SK-N-SH (cell line): Measurements from ENCODE around the gene APOL2. TPM values are rescaled to one million over a fixed set of nuclear protein-coding genes. Genes with fewer than 3 reads are reported as not detected.

ENCODE experiments used
- CTCF ChIA-PET: fragments of 300-600, 350-600 bp; formaldehyde crosslinking; extraction: SDS; loops from one replicate; lab custom pipeline; 2021; lab: Yijun Ruan, JAX
- POLR2A ChIA-PET: fragments of 350-600 bp; sonication (Branson Sonifier 250); formaldehyde crosslinking; extraction: SDS; loops from one replicate; lab custom pipeline; 2020; ENCODE audit warnings: antibody characterized with exemption, inconsistent platforms; lab: Yijun Ruan, JAX
- DNase-seq: peaks from one replicate; pipeline ENCODE4 v3.0.0; 2012
- H2AFZ ChIP-seq: fragments of 200-600 bp; sonication (generic); 2 replicates; pipeline ENCODE4 v1.8.1; 2016; ENCODE audit warnings: antibody characterized with exemption, mild to moderate bottlenecking, low read depth
- H3F3A ChIP-seq: fragments of 200-600 bp; sonication (generic); replicated peaks from 2 replicates; pipeline ENCODE3; 2016; ENCODE audit warnings: antibody characterized with exemption, mild to moderate bottlenecking; ENCODE audit not compliant: insufficient read depth
- H3K27ac ChIP-seq, 2 experiments: fragments of 200-500 bp in 1 of 2; fragments of 200-600 bp in 1 of 2; sonication (Bioruptor generic) in 1 of 2; sonication (generic), shearing (Covaris generic) in 1 of 2; 2 replicates each; pipeline versions ENCODE4 v1.5.1 to v1.6.1; 2014 to 2016; ENCODE audit warnings: low read depth in 2 of 2, inconsistent platforms in 1 of 2, low read length in 1 of 2, mild to moderate bottlenecking in 1 of 2, mixed read lengths in 1 of 2
- H3K27me3 ChIP-seq: fragments of 200-600 bp; sonication (generic), shearing (Covaris generic); 2 replicates; pipeline ENCODE4 v1.6.1; 2016; ENCODE audit warnings: mixed run types; ENCODE audit not compliant: insufficient read depth
- H3K36me3 ChIP-seq, 2 experiments: fragments of 200-500 bp in 1 of 2; fragments of 200-600 bp in 1 of 2; sonication (Bioruptor generic) in 1 of 2; sonication (generic) in 1 of 2; replicated peaks in 1 of 2; 2 replicates each; pipeline versions ENCODE3 to v1.5.1; 2014 to 2016; ENCODE audit warnings: low read length in 1 of 2, mild to moderate bottlenecking in 1 of 2; ENCODE audit not compliant: insufficient read depth in 2 of 2, control insufficient read depth in 1 of 2
- H3K4me1 ChIP-seq, 2 experiments: fragments of 200-500 bp in 1 of 2; fragments of 200-600 bp in 1 of 2; sonication (Bioruptor generic) in 1 of 2; sonication (generic), shearing (Covaris generic) in 1 of 2; 2 replicates each; pipeline versions ENCODE4 v1.5.1 to v1.6.1; 2014 to 2016; ENCODE audit warnings: low read depth in 1 of 2, low read length in 1 of 2, mixed run types in 1 of 2; ENCODE audit not compliant: insufficient read depth in 2 of 2, control insufficient read depth in 1 of 2
- H3K4me2 ChIP-seq: fragments of 200-600 bp; sonication (generic), shearing (Covaris generic); 2 replicates; pipeline ENCODE4 v1.6.1; 2017; ENCODE audit warnings: mixed run types
- H3K4me3 ChIP-seq, 2 experiments: fragments of 200-500 bp in 1 of 2; fragments of 200-600 bp in 1 of 2; sonication (Bioruptor generic) in 1 of 2; sonication (generic), shearing (Covaris generic) in 1 of 2; 2 replicates each; pipeline versions ENCODE4 v1.5.1 to v1.8.1; 2014 to 2016; ENCODE audit warnings: low read depth in 2 of 2, inconsistent platforms in 1 of 2, low read length in 1 of 2, mild to moderate bottlenecking in 1 of 2, mixed read lengths in 1 of 2, moderate library complexity in 1 of 2
- H3K79me2 ChIP-seq: fragments of 200-600 bp; sonication (generic); 2 replicates; pipeline ENCODE4 v1.8.1; 2017; ENCODE audit warnings: mild to moderate bottlenecking; ENCODE audit not compliant: insufficient read depth
- H3K9ac ChIP-seq: fragments of 200-600 bp; sonication (generic); 2 replicates; pipeline ENCODE4 v1.6.1; 2017; ENCODE audit warnings: mixed run types
- H3K9me2 ChIP-seq: fragments of 200-600 bp; sonication (generic); 2 replicates; pipeline ENCODE4 v1.6.1; 2017; ENCODE audit warnings: mixed run types
- H3K9me3 ChIP-seq: fragments of 200-600 bp; sonication (generic); 2 replicates; pipeline ENCODE4 v1.6.1; 2017; ENCODE audit warnings: mixed run types, mild to moderate bottlenecking, moderate library complexity
- H4K20me1 ChIP-seq: fragments of 200-600 bp; sonication (generic); 2 replicates; pipeline ENCODE4 v1.6.1; 2017; ENCODE audit warnings: mild to moderate bottlenecking, mixed run types; ENCODE audit not compliant: insufficient read depth
- CHD2 ChIP-seq: fragments of 150-350 bp; IDR thresholded peaks from 2 replicates; pipeline ENCODE4 v1.6.1; 2018; ENCODE audit warnings: low read length; ENCODE audit not compliant: partially characterized antibody
- CTCF ChIP-seq: fragments of 200-600 bp; sonication (generic); IDR thresholded peaks from 2 replicates; pipeline ENCODE4 v1.6.1; 2017; ENCODE audit warnings: antibody characterized with exemption, mild to moderate bottlenecking, moderate library complexity
- FOSL2 ChIP-seq: IDR thresholded peaks from 2 replicates; pipeline ENCODE4 v1.4.0; 2012; ENCODE audit warnings: low read depth, mild to moderate bottlenecking, moderate library complexity, borderline replicate concordance
- FOXM1 ChIP-seq: IDR thresholded peaks from 2 replicates; pipeline ENCODE4 v1.4.0; 2012; ENCODE audit warnings: low read depth, mild to moderate bottlenecking
- GATA2 ChIP-seq: sonication (generic); formaldehyde crosslinking; IDR thresholded peaks from 2 replicates; pipeline ENCODE4 v1.5.0; 2020; ENCODE audit warnings: mild to moderate bottlenecking, missing genetic modification reagents
- IRF3 ChIP-seq: fragments of 150-350 bp; IDR thresholded peaks from 2 replicates; pipeline ENCODE4 v1.6.1; 2016; ENCODE audit warnings: mild to moderate bottlenecking, low read depth, low read length
- JUND ChIP-seq: IDR thresholded peaks from 2 replicates; pipeline ENCODE4 v1.4.0; 2012
- MEF2A ChIP-seq: IDR thresholded peaks from 2 replicates; pipeline ENCODE4 v1.4.0; 2012; ENCODE audit warnings: low read depth, borderline replicate concordance
- MXI1 ChIP-seq: IDR thresholded peaks from 2 replicates; pipeline ENCODE4 v1.6.1; 2012; ENCODE audit warnings: mild to moderate bottlenecking, low read depth, low read length, improper control_type of control experiment
- NFIC ChIP-seq: IDR thresholded peaks from 2 replicates; pipeline ENCODE4 v1.4.0; 2012; ENCODE audit warnings: borderline replicate concordance
- NRF1 ChIP-seq: IDR thresholded peaks from 2 replicates; pipeline ENCODE4 v1.6.1; 2012; ENCODE audit warnings: low read depth, mild to moderate bottlenecking, low read length
- PBX3 ChIP-seq: IDR thresholded peaks from 2 replicates; pipeline ENCODE4; 2012
- RFX5 ChIP-seq: IDR thresholded peaks from 2 replicates; pipeline ENCODE4 v1.6.1; 2012; ENCODE audit warnings: mild to moderate bottlenecking, improper control_type of control experiment, low read length
- SMC3 ChIP-seq: IDR thresholded peaks from 2 replicates; pipeline ENCODE4 v1.6.1; 2012; ENCODE audit warnings: low read depth, low read length, improper control_type of control experiment
- WGBS: methylation state at CpG from one replicate; pipeline ENCODE4 v1.1.6; 2017; ENCODE audit warnings: low lambda C conversion rate; 5-methylcytosine and 5-hydroxymethylcytosine counted together
- polyA plus RNA-seq, 3 experiments: library from polyadenylated mRNA; depleted of rRNA; stranded (reverse); fragments of >200 nt; gene quantifications; 2 replicates each; pipeline ENCODE4 v1.2.3, GENCODE V29; 2012

The APOL2 gene
- polyA plus RNA-seq, 1 of the 3 experiments (the other 2 are of a cell fraction): 8.3 TPM

GRCh38 chr22:36182857-36183256 is 56.5 kb downstream of the APOL2 start:
- no peaks in the 10 kb centered on the region for H4K20me1 ChIP-seq
- ChIA-PET CTCF (interaction anchor here (0.6 to 3.0 kb wide), 8 partner anchors 9 to 106 kb away, joined by 3 to 10 read pairs (median 4); partner anchors contain the start of genes APOL2 and APOL4), POLR2A (no interaction called here)
- 74% methylated on average over 5 of the region's 6 CpGs for WGBS
- H3K36me3 ChIP-seq: no peaks in the 10 kb centered on the region
- no peak overlapping the region for H3K4me3 ChIP-seq
- H3F3A ChIP-seq: no peaks in the 10 kb centered on the region
- H3K4me2 ChIP-seq: no peak overlapping the region
- H3K27me3 ChIP-seq: no peaks in the 10 kb centered on the region
- H3K9ac ChIP-seq: no peak overlapping the region
- no peaks in the 10 kb centered on the region for H3K9me3 ChIP-seq
- no peaks in the 10 kb centered on the region for H3K79me2 ChIP-seq
- no peaks in the 10 kb centered on the region for H3K9me2 ChIP-seq
- DNase-seq: no peak
- TF ChIP-seq MXI1: no peak
- no peak for TF ChIP-seq MEF2A
- TF ChIP-seq FOXM1: no peak
- TF ChIP-seq IRF3: no peak
- no peak for TF ChIP-seq PBX3
- no peak for TF ChIP-seq FOSL2
- TF ChIP-seq CHD2: no peak
- TF ChIP-seq JUND: no peak
- no peak for TF ChIP-seq NFIC
- no peak overlapping the region for H2AFZ ChIP-seq
- peaks cover 0 to 3% of the 10 kb centered on the region in 2 experiments; a peak in 1 of 4 replicates for H3K4me1 ChIP-seq
- H3K27ac ChIP-seq: no peak overlapping the region

- no peaks in the 10 kb centered on the region for H4K20me1 ChIP-seq
- CTCF ChIA-PET: interaction anchor here (0.6 to 3.0 kb wide), 9 partner anchors 8 to 119 kb away, joined by 3 to 20 read pairs (median 4); partner anchors contain the start of gene APOL2
- no peaks in the 10 kb centered on the region for H3K9me3 ChIP-seq
- no peak for DNase-seq
- H3K79me2 ChIP-seq: no peaks in the 10 kb centered on the region
- no peaks in the 10 kb centered on the region for H3K36me3 ChIP-seq
- TF ChIP-seq GATA2 (CRISPR knock-in tag): no peak
- TF ChIP-seq NRF1: no peak
- no peak for TF ChIP-seq PBX3
- no peak for TF ChIP-seq IRF3
- no peak for TF ChIP-seq CTCF
- TF ChIP-seq FOSL2: no peak
- no peak for TF ChIP-seq SMC3
- TF ChIP-seq JUND: no peak
- TF ChIP-seq CHD2: no peak
- TF ChIP-seq RFX5: no peak
- H3K4me2 ChIP-seq: no peak overlapping the region
- WGBS: 60% methylated on average over 7 of the region's 7 CpGs
- no peak overlapping the region for H3K9ac ChIP-seq
- POLR2A ChIA-PET: no interaction called here
- no peak overlapping the region for H2AFZ ChIP-seq
- no peaks in the 10 kb centered on the region for H3K27me3 ChIP-seq
- no peak overlapping the region for H3K4me3 ChIP-seq
- H3K4me1 ChIP-seq: peaks cover 3 to 4% of the 10 kb centered on the region in 2 experiments; a peak in 1 of 4 replicates
- H3F3A ChIP-seq: no peaks in the 10 kb centered on the region
- no peaks in the 10 kb centered on the region for H3K9me2 ChIP-seq
- H3K27ac ChIP-seq: no peak overlapping the region
Observed at GRCh38 chr22:36182056-36182455, 57.3 kb downstream of the APOL2 start.
